Heart left ventricle (tissue), 13 donors: ENCODE data around the gene NSUN7.

Source experiments
- POLR2A ChIP-seq, 2 donors: fragments of 450-650 bp; IDR thresholded peaks; one replicate each; pipeline ENCODE4 v1.6.1; 2017; ENCODE audit warnings: antibody characterized with exemption in 2 of 2, mild to moderate bottlenecking in 2 of 2, moderate library complexity in 2 of 2
- TF ChIP-seq, protein P1 (sequence below), 12 donors: fragments of 200-600 bp; sonication (generic) in 4 of 12; IDR thresholded peaks; one replicate each; pipeline versions ENCODE4 v1.5.0 to v1.8.0; 2018 to 2022; ENCODE audit warnings: antibody characterized with exemption in 12 of 12, mild to moderate bottlenecking in 5 of 12
- donor health status: ischemic (EF 13 %, LVEDD 7.1; RV severe dilation, severe dysfunction).
- donor health status: DM: no; HTN: yes; CAD: no.
- donor health status: DM: no; HTN: no; CAD: no.
- donor health status: ischemic (EF 25% LVEDD 6.9; RV normal size, moderate dysfunction).
- donor health status: ischemic (EF 25% LVEDD 5.7; RV mildly dilated, moderate dysfunction).
- donor health status: ischemic (EF 35%, LVEDD 5.7; RV mildly dilated, moderate dysfunction).
- donor health status: nonischemic (EF 11% LVEDD 7.7; RV severe dilation, severe dysfunction).
- donor health status: DM: yes; HTN: yes; CAD: no.
- donor health status: PGD.
- donor health status: ischemic (EF 29% LVEDD 5.4; RV normal size, mild dysfunction).
- donor health status: nonischemic (EF 23%, LVEDD 6.1; RV moderate dilation, normal function).

GRCh38 chr4:40778090-40778489, 28.3 kb downstream of the NSUN7 start:
- no peak for TF ChIP-seq POLR2A (IDR thresholded peaks at IDR 0.05)
- TF ChIP-seq, protein P1, sequence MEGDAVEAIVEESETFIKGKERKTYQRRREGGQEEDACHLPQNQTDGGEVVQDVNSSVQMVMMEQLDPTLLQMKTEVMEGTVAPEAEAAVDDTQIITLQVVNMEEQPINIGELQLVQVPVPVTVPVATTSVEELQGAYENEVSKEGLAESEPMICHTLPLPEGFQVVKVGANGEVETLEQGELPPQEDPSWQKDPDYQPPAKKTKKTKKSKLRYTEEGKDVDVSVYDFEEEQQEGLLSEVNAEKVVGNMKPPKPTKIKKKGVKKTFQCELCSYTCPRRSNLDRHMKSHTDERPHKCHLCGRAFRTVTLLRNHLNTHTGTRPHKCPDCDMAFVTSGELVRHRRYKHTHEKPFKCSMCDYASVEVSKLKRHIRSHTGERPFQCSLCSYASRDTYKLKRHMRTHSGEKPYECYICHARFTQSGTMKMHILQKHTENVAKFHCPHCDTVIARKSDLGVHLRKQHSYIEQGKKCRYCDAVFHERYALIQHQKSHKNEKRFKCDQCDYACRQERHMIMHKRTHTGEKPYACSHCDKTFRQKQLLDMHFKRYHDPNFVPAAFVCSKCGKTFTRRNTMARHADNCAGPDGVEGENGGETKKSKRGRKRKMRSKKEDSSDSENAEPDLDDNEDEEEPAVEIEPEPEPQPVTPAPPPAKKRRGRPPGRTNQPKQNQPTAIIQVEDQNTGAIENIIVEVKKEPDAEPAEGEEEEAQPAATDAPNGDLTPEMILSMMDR (IDR thresholded peaks at IDR 0.05): no peak
